Trophoblast cell (in vitro differentiated cells and primary cell): Measurements from ENCODE around the gene BRD1.
A peak's percentile ranks its signal among the peaks of the same experiment; 100 is the strongest.
"Not testable (repeated sequence)": the region's sequence is repeated elsewhere in the genome, so short reads cannot be mapped to it uniquely, and the experiment has no call there.

Source experiments
- DNase-seq, 2 donors: peaks; one replicate each; pipeline ENCODE4 v3.0.0-alpha.2; 2016
- H2AFZ ChIP-seq: 2 replicates; pipeline ENCODE4 v1.6.1; 2013; ENCODE audit warnings: low read length, moderate library complexity, mild to moderate bottlenecking; ENCODE audit not compliant: insufficient read depth, poor library complexity
- H2AK5ac ChIP-seq: 2 replicates; pipeline ENCODE4 v1.6.1; 2013; ENCODE audit warnings: mild to moderate bottlenecking, low read length
- H2BK120ac ChIP-seq: 2 replicates; pipeline ENCODE4 v1.6.1; 2013; ENCODE audit warnings: low read length, mild to moderate bottlenecking, moderate library complexity; ENCODE audit not compliant: insufficient read depth, poor library complexity
- H2BK12ac ChIP-seq: 2 replicates; pipeline ENCODE4 v1.6.1; 2013; ENCODE audit warnings: mild to moderate bottlenecking, low read length, moderate library complexity
- H2BK5ac ChIP-seq: 2 replicates; pipeline ENCODE4 v1.6.1; 2013; ENCODE audit warnings: low read length, low read depth, moderate library complexity, mild to moderate bottlenecking; ENCODE audit not compliant: poor library complexity
- H3K14ac ChIP-seq: 2 replicates; pipeline ENCODE4 v1.6.1; 2013; ENCODE audit warnings: mild to moderate bottlenecking, low read length
- H3K18ac ChIP-seq: 2 replicates; pipeline ENCODE4 v1.6.1; 2013; ENCODE audit warnings: mild to moderate bottlenecking, low read length
- H3K23ac ChIP-seq: 2 replicates; pipeline ENCODE4 v1.6.1; 2013; ENCODE audit warnings: low read length
- H3K27ac ChIP-seq: 2 replicates; pipeline ENCODE4 v1.5.1; 2013; ENCODE audit warnings: low read depth, mild to moderate bottlenecking, inconsistent platforms, low read length, moderate library complexity
- H3K27me3 ChIP-seq: 2 replicates; pipeline ENCODE4 v1.6.1; 2013; ENCODE audit warnings: inconsistent platforms, mild to moderate bottlenecking, low read length, moderate library complexity; ENCODE audit not compliant: insufficient read depth
- H3K36me3 ChIP-seq, 2 experiments: 1 replicate in 1 of 2; 2 replicates in 1 of 2; pipeline ENCODE4 v1.6.1; 2013; ENCODE audit warnings: low read length in 2 of 2, mild to moderate bottlenecking in 2 of 2, moderate library complexity in 1 of 2; ENCODE audit not compliant: insufficient read depth in 2 of 2, control insufficient read depth in 1 of 2
- H3K4ac ChIP-seq: 2 replicates; pipeline ENCODE4 v1.6.1; 2013; ENCODE audit warnings: low read depth, mild to moderate bottlenecking, low read length, moderate library complexity
- H3K4me1 ChIP-seq, 2 experiments: 1 replicate in 1 of 2; 2 replicates in 1 of 2; pipeline ENCODE4 v1.6.1; 2013; ENCODE audit warnings: low read length in 2 of 2, mild to moderate bottlenecking in 2 of 2, moderate library complexity in 1 of 2; ENCODE audit not compliant: insufficient read depth in 2 of 2, control insufficient read depth in 1 of 2
- H3K4me2 ChIP-seq: 2 replicates; pipeline ENCODE4 v1.6.1; 2013; ENCODE audit warnings: inconsistent platforms, mild to moderate bottlenecking, low read length, moderate library complexity
- H3K4me3 ChIP-seq: 2 replicates; pipeline ENCODE4 v1.5.1; 2013; ENCODE audit warnings: mild to moderate bottlenecking, low read depth, low read length, inconsistent platforms
- H3K79me1 ChIP-seq: one replicate; pipeline ENCODE4 v1.6.1; 2013; ENCODE audit warnings: low read length
- H3K79me2 ChIP-seq: 2 replicates; pipeline ENCODE4 v1.6.1; 2013; ENCODE audit warnings: low read length, mild to moderate bottlenecking; ENCODE audit not compliant: control insufficient read depth, insufficient read depth, poor library complexity
- H3K9ac ChIP-seq: 2 replicates; pipeline ENCODE4 v1.6.1; 2013; ENCODE audit warnings: mild to moderate bottlenecking, low read length
- H3K9me3 ChIP-seq: 2 replicates; pipeline ENCODE4 v1.6.1; 2013; ENCODE audit warnings: low read depth, mild to moderate bottlenecking, control low read depth, inconsistent platforms, low read length; ENCODE audit not compliant: insufficient read depth
- H4K12ac ChIP-seq: 2 replicates; pipeline ENCODE4 v1.6.1; 2013; ENCODE audit warnings: low read depth, mild to moderate bottlenecking, low read length, moderate library complexity
- H4K8ac ChIP-seq: 2 replicates; pipeline ENCODE4 v1.6.1; 2013; ENCODE audit warnings: low read depth, mild to moderate bottlenecking, low read length, moderate library complexity
- H4K91ac ChIP-seq: one replicate; pipeline ENCODE4 v1.6.1; 2013; ENCODE audit warnings: low read depth, mild to moderate bottlenecking, low read length, moderate library complexity
- WGBS: extraction: QIAGEN DNeasy Blood & Tissue Kit; methylation state at CpG from one replicate; pipeline ENCODE4 v1.1.7; 2013; ENCODE audit warnings: missing lambda C conversion rate; ENCODE audit not compliant: insufficient read length, insufficient coverage; ENCODE audit errors: extremely low coverage; 5-methylcytosine and 5-hydroxymethylcytosine counted together

The BRD1 gene

GRCh38 chr22:49855251-49855911 lies 27.7 kb upstream of the BRD1 start:
- Histone ChIP-seq H4K12ac (no peak overlapping the region), H3K4me2 (peak overlapping the region; percentile 95), H4K8ac (no peak overlapping the region), H3K27me3 (peaks cover 12% of the 10 kb centered on the region), H3K9ac (no peak overlapping the region), H3K36me3 (peaks cover 7 to 15% of the 10 kb centered on the region in 2 experiments), H2BK5ac (no peak overlapping the region), H3K79me1 (peaks cover 10% of the 10 kb centered on the region), H2AK5ac (no peak overlapping the region), H2BK12ac (no peak overlapping the region), H3K9me3 (peaks cover 4% of the 10 kb centered on the region), H4K91ac (no peak overlapping the region), H3K4ac (peak overlapping the region; percentile 48), H2BK120ac (no peak overlapping the region), H3K18ac (no peak overlapping the region), H3K4me1 (peaks cover 4 to 11% of the 10 kb centered on the region in 2 experiments), H2AFZ (no peak overlapping the region), H3K23ac (no peak overlapping the region), H3K14ac (no peak overlapping the region), H3K4me3 (no peak overlapping the region), H3K27ac (no peak overlapping the region), H3K79me2 (peaks cover 28% of the 10 kb centered on the region)
- whole genome bisulfite sequencing = no CpG with 5 or more reads among the region's 9 CpGs
- no peak for DNase-seq

DNA sequence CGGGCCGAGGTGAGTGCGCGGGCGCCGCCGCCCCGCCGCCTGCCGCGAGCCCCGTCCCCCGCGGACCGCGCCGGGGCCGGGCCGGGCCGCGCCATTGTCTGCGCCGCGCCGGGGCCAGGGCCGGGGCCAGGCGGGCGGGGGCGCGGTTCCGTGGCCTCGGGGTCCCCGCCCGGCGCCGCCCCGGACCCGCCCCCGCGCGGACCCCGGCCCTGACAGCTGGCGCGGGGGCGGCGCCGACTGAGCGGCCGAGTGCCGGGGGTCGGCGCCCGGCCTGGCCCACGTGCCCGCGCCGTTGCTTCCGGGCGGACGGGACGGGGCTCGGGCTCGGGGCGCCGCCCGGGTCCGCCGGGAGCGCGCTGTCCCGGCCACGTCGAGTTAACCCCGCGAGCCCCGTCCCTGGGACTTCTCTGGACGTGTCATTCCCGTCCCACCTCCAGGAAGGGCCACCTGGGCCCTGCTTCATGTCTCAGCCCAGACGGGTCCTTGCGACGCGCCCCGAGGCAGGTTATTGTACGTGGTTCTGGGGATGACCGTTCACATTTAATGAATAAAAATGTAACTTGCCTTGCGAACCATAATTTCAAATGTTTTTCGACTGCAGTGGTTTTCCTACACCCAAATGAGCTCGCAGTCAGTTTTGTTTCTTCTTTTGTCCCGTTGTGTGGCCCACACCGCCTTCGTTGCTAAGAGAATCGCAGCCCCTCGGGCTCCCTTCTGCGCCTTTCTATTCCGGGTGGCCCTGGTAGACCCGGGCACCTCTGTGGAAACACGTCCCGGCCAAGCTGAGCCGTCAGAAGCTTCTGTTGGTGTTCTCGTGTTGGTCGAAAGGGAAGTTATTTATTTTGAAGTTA lies 26.5 kb upstream of the BRD1 start:
- peak; percentile 27 to 62 for DNase-seq
- peak overlapping the region; percentile 81 for H3K4me3 ChIP-seq

GRCh38 chr22:49852898-49853894 lies 25.5 kb upstream of the BRD1 start, which contains the start of gene ZBED4:
TSS of gene ZBED4 (plus strand) at chr22:49853844. CDS start at chr22:49883663, 29,819 bp downstream.
- H3K27me3 ChIP-seq = peaks cover 34% of the 10 kb centered on the region
- H4K91ac ChIP-seq = peak within 1 kb of the TSS; percentile 91
- peaks cover 4 to 17% of the 10 kb centered on the region in 2 experiments for H3K4me1 ChIP-seq
- DNase-seq = peak; percentile 98 to 100
- H3K79me2 ChIP-seq = peaks cover 25% of the 10 kb centered on the region
- peak within 1 kb of the TSS; percentile 65 for H2BK120ac ChIP-seq
- H2AFZ ChIP-seq = peak within 1 kb of the TSS; percentile 97
- H3K36me3 ChIP-seq = peaks cover 6 to 9% of the 10 kb centered on the region in 2 experiments
- no CpG with 5 or more reads among the region's 127 CpGs for WGBS
- H3K4me3 ChIP-seq = peak within 1 kb of the TSS; percentile 86
- H3K79me1 ChIP-seq = peaks cover 10% of the 10 kb centered on the region
- H4K12ac ChIP-seq = peak within 1 kb of the TSS; percentile 98
- peak within 1 kb of the TSS; percentile 95 for H3K4me2 ChIP-seq
- peak within 1 kb of the TSS; percentile 11 for H3K27ac ChIP-seq
- peak within 1 kb of the TSS; percentile 57 for H2AK5ac ChIP-seq
- peak within 1 kb of the TSS; percentile 51 for H3K14ac ChIP-seq
- no peak within 1 kb of the TSS for H2BK12ac ChIP-seq
- peak within 1 kb of the TSS; percentile 71 for H3K4ac ChIP-seq
- H3K18ac ChIP-seq = peak within 1 kb of the TSS; percentile 93
- H3K9me3 ChIP-seq = peaks cover 7% of the 10 kb centered on the region
- peak within 1 kb of the TSS; percentile 77 for H3K9ac ChIP-seq
- H2BK5ac ChIP-seq = peak within 1 kb of the TSS; percentile 58
- peak within 1 kb of the TSS; percentile 92 for H4K8ac ChIP-seq
- H3K23ac ChIP-seq = no peak within 1 kb of the TSS

More for the DNA sequence above, 26.5 kb upstream of the BRD1 start:
- Histone ChIP-seq H3K23ac (no peak overlapping the region), H4K8ac (peak overlapping the region; percentile 11), H2AK5ac (peak overlapping the region; percentile 57), H3K27me3 (peaks cover 24% of the 10 kb centered on the region), H3K79me2 (peaks cover 26% of the 10 kb centered on the region), H3K18ac (peak overlapping the region; percentile 14), H3K27ac (no peak overlapping the region), H3K4me2 (peak overlapping the region; percentile 95), H3K4me1 (peaks cover 4 to 12% of the 10 kb centered on the region in 2 experiments), H3K79me1 (peaks cover 10% of the 10 kb centered on the region), H2BK5ac (peak overlapping the region; percentile 34), H2AFZ (no peak overlapping the region), H4K12ac (no peak overlapping the region), H4K91ac (peak overlapping the region; percentile 59), H3K36me3 (peaks cover 7 to 15% of the 10 kb centered on the region in 2 experiments), H3K9ac (peak overlapping the region; percentile 77), H3K9me3 (peaks cover 8% of the 10 kb centered on the region), H2BK12ac (no peak overlapping the region), H2BK120ac (peak overlapping the region; percentile 18), H3K4ac (peak overlapping the region; percentile 71), H3K14ac (peak overlapping the region; percentile 51)
- WGBS = no CpG with 5 or more reads among the region's 101 CpGs

GRCh38 chr22:49852568-49852897 lies 24.9 kb upstream of the BRD1 start:
- not testable (repeated sequence) for H2BK5ac ChIP-seq, H4K91ac ChIP-seq, H3K36me3 ChIP-seq, DNase-seq, H3K4ac ChIP-seq, H2BK12ac ChIP-seq, H3K14ac ChIP-seq, H3K27ac ChIP-seq, H3K23ac ChIP-seq, H2AK5ac ChIP-seq, H3K9me3 ChIP-seq, H3K9ac ChIP-seq, H4K8ac ChIP-seq, H3K18ac ChIP-seq, H2BK120ac ChIP-seq
- H3K4me2 ChIP-seq = peak overlapping the region; percentile 91
- H3K79me1 ChIP-seq = peaks cover 10% of the 10 kb centered on the region
- H2AFZ ChIP-seq = peak overlapping the region; percentile 97
- H3K4me3 ChIP-seq = peak overlapping the region; percentile 86
- peaks cover 4 to 18% of the 10 kb centered on the region in 2 experiments for H3K4me1 ChIP-seq
- peaks cover 24% of the 10 kb centered on the region for H3K79me2 ChIP-seq
- no CpG with 5 or more reads among the region's 13 CpGs for WGBS
- H3K27me3 ChIP-seq = peaks cover 41% of the 10 kb centered on the region
- H4K12ac ChIP-seq = peak overlapping the region; percentile 98
